Fibroblast of skin of left biceps (primary cell): ENCODE measurements around the gene TMEM59.

Source experiments
- DNase-seq, 2 experiments: peaks; one replicate each; pipeline ENCODE4 v3.0.0-alpha.2; 2013; ENCODE audit warnings: low read depth in 2 of 2

The TMEM59 gene

DNA sequence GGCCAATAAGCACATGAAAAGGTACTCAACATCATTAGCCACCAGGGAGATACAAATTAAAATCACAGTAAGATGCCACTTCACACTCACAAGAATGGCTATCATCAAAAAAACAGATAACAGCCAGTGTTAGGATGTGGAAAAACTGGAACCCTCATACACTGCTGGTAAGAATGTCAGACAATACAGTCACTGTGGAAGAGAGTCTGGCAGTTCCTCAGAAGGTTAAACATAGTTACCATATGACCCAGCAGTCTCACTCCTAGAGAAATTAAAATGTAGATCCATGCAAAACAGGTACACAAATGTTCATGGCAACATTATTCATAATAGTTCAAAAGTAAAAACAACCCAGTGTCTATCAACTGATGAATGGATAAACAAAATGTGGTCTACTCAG is 68.3 kb downstream of the TMEM59 start:
- no peak for DNase-seq

DNA sequence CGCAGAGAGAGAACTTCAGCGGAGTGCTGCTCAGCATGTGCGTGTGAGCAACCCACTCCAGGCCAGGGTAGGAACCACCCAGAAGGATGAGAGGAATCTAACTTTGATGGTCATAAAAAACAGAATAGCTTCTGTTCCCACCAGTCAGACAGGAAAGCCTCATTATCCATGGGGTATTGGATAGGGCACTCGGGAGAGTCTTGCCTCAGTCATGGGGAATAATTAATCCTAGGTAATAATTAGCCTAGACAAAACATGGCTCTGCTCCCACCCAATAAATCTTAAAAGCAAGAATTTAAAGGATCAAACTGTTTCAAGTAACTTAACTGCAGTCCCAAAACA is 70.3 kb downstream of the TMEM59 start:
- no peak for DNase-seq

GRCh38 chr1:53982034-53982762 is 70.8 kb downstream of the TMEM59 start:
- peak; percentile 8 to 13 for DNase-seq

DNA sequence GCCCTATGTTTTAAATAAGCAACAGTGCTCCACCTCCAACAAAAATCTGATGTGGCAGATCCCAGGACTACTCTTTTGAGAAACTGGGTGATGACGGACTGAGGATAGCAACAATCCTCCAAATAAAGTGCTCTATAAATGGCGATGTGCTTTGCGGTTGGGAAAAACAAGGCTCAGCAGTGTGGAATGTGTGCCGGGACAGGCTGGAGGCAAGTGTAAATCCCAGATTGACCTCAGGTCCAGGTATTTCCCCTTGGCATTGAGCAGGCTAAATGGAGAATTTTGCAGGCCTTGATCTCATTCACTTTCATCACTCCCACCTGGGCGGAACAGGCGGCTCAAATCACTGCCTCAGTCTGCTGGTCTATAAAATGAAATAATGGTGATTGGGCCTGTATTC is 71.8 kb downstream of the TMEM59 start:
- DNase-seq, result no peak

DNA sequence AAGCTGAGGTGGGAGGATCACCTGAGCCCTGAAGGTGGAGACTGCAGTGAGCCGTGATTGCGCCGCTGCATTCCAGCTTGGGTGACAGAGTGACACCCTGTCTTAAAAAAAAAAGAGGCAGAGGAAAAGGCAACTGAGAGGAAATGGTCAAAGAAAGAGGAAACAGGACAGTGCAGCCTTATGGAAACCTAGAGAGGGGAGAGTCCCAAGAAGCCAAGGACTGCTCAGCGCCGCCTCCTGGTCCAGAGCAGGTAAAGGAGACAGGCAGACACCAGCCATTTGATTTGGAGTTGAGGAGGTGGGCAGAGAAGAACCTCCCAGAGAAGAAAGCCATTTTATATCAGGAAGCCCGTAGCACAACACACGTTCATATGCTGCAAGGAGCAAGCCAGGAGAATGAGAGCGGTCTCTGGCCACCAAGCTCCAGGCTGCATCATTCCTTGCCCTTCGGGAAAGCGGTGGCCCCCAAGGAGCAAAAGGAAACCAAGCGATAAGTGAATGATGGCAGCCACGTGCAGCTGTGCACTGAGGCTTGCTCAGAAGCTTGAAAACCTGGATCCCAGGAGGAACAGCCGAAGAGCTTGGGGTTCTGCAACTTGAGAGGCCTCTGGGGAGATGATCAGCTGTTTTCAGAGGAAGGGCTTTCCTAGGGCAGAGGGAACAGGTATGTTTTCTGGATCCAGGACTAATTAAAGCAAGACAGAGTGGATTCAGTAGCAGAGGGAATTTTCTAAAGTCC is 73.1 kb downstream of the TMEM59 start:
- DNase-seq, result no peak
